Stimulated activated naive CD4-positive, alpha-beta T cell (primary cell): ENCODE data around the gene CORO1A.
"Not testable (repeated sequence)": the region's sequence is repeated elsewhere in the genome, so short reads cannot be mapped to it uniquely, and the experiment has no call there.

Experiments used
- DNase-seq, 6 experiments: peaks; one replicate each; lab custom pipeline; 2025; lab: John Stamatoyannopoulos, UW

Gene CORO1A

DNA sequence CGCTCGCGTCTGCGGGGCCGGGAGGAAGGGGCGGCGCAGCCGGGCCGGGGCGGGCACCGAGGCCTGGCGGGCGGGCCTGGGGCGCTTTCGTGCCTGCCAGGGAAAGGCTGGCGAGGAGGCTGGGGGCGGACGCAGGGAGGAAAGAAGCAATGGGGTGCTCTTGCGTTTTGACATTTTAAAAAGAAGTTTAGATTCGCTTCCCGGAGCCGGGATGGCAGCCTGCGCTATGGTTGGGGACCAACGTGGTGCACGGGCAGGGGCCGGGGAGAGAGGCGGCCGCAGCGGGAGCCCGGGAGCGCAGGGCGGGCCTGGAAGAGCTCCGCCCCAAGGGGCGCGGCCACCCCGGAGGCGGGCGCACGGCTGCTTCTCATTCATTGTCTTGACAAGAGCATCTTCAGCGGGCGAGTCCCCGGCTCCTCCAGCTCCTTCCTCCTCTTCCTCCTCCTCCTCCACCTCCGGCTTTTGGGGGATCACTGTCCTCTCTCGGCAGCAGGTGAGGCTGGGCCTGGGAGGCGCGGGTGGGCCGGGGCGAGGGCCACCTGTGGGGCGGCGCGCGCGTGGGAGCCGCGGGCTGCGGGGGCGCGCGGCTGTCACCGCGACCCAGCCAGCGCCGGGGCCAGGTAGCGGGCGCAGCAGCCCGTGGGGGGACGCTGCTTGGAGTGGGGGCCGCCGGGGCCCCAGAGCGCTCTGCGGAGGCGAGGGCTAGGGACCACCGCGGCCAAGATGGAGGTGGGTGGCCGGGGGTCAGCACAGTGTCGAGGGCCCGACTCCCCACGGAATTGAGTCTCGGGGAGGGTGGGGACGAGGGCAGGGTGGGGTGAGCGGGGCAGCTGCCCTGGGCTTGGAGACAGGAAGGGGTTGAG lies at the start of gene CORO1A:
TSS of gene CORO1A (plus strand) at position 370 of the 863 bp plus-strand sequence. CDS start 1,608 bp downstream, outside the sequence.
- DNase-seq = peak; percentile 70 to 91 (median 80)

DNA sequence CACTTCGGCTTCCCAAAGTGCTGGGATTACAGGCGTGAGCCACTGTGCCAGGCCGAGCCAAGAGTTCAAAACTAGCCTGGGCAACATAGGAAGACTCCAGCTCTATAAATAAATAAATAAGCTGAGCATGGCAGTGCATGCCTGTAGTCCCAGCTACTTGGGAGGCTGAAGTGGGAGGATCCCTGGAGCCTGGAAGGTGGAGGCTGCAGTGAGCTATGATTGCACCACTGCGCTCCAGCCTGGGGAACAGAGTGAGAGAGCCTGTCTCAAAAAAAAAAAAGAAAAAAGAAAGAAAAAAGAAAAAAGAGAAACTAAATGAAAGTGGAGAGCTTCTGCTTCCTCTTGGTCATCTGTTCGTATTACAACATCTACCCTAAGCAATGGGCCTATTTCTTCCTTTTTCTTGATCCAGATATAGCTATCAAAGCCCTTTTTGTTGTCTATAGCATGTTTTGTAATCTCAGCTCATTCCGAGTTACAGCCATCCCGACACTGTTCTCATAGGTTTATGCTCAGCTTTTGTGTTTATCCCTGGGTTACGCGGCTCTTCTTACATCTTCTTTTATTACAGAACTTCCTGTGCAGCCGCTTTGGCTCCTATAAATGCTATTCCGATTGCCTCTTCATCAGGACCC lies 46.3 kb upstream of the CORO1A start:
- no peak for DNase-seq

DNA sequence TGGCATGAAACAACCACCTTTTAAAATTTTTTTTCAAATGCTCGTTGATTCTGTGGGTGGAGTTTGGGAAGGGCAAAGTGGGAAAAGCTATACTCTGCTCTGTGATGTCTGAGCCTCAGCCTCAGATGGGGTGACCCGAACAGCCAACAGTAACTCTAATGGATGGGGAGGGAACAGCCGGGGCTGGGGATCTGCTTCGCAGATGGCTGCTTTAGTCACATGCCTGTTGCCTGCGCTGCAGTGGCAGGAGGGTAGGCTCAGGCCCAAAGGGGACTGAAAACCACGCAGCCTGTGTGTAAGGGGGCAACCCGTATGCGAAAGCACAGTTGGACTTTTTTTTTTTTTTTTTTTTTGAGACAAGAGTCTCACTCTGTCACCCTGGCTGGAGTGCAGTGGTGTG lies 45.5 kb upstream of the CORO1A start:
- DNase-seq = no peak

GRCh38 chr16:30139583-30140481 lies 43.6 kb upstream of the CORO1A start:
- DNase-seq = peak in 1 of 6 experiments; percentile 17

- DNase-seq = no peak
These were observed 41.7 kb upstream of the CORO1A start for GRCh38 chr16:30141750-30142149.

DNA sequence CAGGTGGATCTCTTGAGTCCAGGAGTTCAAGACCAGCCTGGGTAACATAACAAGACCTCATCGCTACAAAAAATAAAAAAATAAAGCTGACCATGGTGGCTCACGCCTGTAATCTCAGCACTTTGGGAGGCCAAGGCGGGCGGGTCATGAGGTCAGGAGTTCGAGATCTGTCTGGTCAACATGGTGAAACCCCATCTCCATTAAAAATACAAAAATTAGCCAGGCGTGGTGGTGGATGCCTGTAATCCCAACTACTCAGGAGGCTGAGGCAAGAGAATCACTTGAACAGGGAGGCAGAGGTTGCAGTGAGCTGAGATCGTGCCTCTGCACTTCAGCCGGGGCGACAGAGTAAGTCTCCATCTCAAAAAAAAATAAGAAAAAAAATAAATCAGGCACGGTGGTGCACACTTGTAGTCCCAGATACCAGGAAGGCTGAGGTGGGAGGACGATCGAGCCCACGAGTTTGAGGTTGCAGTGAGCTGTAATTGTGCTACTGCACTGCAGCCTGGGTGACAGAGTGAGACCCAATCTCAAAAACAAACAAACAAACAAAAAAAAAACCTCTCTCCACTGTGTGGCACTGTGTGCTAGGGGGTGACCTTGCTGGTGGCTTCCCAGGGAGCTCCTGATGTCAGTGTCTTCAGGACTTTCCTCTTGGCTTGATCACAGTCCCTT lies 40.6 kb upstream of the CORO1A start:
- peak in 2 of 6 experiments; percentile 15 to 18 for DNase-seq

GRCh38 chr16:30143347-30143702 lies 40.1 kb upstream of the CORO1A start:
- no peak for DNase-seq

- no peak for DNase-seq
These were observed 39.4 kb upstream of the CORO1A start for GRCh38 chr16:30144017-30144416.

DNA sequence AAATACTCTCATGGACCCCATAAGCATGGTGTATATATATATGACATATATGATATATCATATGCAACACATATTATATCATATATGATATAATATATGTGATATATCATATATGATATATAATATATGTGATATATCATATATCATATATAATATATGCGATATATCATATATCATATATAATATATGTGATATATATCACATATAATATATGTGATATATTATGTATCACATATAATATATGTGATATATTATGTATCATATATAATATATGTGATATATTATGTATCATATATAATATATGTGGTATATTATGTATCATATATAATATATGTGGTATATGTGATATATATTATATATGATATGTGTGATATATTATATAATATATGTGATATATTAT lies 38.5 kb upstream of the CORO1A start:
- no peak for DNase-seq

- no peak for DNase-seq
These were observed 37.7 kb upstream of the CORO1A start for GRCh38 chr16:30145657-30146056.

DNA sequence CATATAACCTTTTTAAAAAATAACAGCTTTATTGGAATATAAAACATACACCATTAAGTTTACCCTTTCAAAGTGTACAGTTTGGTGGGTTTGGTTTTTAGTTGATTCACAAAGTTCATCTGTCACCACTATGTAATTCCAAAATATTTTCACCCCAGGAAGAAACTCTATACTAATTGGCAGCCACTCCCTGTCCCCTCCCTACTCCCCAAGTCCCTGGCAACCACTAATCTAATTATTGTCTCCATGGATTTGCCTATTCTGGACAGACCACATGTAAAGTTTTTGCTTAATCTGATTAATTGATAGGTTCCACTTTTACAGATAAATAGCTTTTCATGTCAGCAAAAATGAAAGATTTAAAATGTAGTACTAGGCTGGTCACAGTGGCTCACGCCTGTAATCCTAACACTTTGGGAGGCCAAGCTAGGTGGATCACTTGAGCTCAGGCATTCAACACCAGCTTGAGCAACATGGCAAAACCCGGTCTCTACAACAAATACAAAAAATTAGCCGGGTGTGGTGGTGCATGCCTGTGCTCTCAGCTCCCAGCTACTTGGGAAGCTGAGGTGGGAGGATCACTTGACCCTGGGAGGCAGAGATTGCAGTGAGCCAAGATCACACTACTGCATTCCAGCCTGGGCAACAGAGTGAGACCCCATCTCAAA lies 35.4 kb upstream of the CORO1A start:
- no peak for DNase-seq

DNA sequence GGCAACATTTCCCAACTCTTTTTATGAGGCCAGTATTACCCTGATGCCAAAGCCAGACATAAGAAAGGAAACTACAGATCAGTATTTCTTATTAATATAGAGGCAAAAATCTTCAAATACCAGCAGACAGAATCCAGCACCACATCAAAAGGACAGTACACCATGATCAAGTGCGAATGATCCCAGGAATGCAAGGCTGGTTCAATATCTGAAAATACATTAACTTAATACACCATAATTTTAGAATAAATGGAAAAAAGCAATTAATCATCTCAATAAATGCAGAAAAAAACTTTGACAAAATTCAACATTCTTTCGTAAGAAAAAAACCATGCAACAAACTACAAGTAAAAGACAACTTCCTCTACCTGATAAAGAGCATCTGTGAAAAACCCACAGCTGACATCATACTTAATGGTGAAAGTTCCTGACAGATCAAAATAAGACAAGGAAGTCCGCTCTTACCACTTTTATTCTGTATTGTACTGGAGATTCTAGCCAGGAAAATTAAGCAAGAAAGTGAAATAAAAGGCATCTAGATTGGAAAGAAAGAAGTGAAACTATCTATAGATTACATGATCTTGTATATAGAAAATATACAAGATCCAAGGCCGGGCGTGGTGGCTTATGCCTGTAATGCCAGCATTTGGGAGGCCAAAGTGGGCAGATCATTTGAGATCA lies 34.0 kb upstream of the CORO1A start:
- DNase-seq = no peak

GRCh38 chr16:30151091-30151490 lies 32.3 kb upstream of the CORO1A start:
- DNase-seq = no peak

DNA sequence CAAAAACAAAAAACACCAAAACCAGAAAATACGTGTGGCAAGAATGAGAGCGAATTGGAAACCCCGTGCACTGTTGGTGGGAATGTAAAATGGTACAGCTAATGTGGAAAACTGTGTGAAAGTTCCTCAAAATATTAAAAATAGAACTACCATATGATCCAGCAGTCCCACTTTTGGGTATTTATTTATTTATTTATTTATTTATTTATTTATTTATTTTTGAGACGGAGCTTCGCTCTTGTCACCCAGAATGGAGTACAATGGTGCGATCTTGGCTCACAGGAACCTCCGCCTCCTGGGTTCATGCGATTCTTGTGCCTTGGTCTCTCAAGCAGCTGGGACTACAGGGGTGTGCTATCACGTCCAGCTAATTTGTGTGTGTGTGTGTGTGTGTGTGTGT lies 30.9 kb upstream of the CORO1A start:
- DNase-seq = no peak

DNA sequence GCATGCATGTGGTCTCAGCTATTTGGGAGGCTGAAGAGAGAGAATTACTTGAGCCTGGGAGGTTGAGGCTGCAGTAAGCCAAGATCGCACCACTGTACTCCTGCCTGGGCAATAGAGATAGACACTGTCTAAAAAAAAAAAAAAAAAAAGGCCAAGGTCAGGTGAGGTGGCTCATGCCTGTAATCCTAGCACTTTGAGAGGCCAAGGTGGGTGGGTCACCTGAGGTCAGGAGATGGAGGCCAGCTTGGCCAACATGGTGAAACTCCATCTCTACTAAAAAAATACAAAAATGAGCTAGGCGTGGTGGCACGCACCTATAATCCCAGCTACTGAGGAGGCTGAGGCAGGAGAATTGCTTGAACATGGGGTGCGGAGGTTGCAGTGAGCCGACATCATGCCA lies 28.2 kb upstream of the CORO1A start:
- no peak for DNase-seq

- DNase-seq = no peak
These were observed 26.2 kb upstream of the CORO1A start for GRCh38 chr16:30157214-30157613.

DNA sequence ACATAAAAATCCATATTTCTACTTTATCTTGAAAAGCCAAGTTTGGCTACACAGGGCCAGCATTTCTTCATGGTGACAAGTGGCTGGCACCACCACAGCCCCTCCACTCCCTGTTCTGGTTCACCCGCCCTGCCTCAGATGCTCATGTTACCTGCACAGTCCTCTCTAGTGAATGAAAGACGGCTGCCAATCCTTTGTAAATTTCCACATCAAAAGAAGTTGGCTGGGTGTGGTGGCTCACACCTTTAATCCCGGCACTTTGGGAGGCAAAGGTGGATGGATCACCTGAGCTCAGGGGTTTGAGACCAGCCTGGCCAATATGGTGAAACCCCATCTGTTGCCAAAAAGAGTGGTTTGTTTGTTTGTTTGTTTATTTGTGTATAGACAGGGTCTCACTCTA lies 19.9 kb upstream of the CORO1A start:
- DNase-seq = no peak

- peak in 2 of 6 experiments; percentile 8 to 15 for DNase-seq
These were observed 17.1 kb upstream of the CORO1A start for GRCh38 chr16:30166202-30166902.

GRCh38 chr16:30168746-30169145 lies 14.7 kb upstream of the CORO1A start:
- not testable (repeated sequence) for DNase-seq

- DNase-seq = not testable (repeated sequence)
These were observed 14.0 kb upstream of the CORO1A start for GRCh38 chr16:30169416-30169815.
